ENCODE measurements around the gene ZNF277. TPM values are rescaled to one million over a fixed set of nuclear protein-coding genes. Genes with fewer than 3 reads are reported as not detected.

The ZNF277 gene
- total RNA-seq, 1 experiment from 2014 or later: 13.1 TPM

- H2BK12ac ChIP-seq (ENCODE audit: insufficient read length, low read depth, low read length): no peak overlapping the region
- H3K4me1 Mint-ChIP-seq: no peaks in the 10 kb centered on the region
- no peaks in the 10 kb centered on the region for H3K9me3 Mint-ChIP-seq
- H2AFZ ChIP-seq (ENCODE audit: low read length): no peak overlapping the region
- no peaks in the 10 kb centered on the region for H3K23me2 ChIP-seq (ENCODE audit: insufficient read length, low read depth, low read length, poor library complexity, severe bottlenecking)
- no peak overlapping the region for H4K5ac ChIP-seq (ENCODE audit: insufficient read length, low read depth, low read length)
- TF ChIP-seq, protein P1, sequence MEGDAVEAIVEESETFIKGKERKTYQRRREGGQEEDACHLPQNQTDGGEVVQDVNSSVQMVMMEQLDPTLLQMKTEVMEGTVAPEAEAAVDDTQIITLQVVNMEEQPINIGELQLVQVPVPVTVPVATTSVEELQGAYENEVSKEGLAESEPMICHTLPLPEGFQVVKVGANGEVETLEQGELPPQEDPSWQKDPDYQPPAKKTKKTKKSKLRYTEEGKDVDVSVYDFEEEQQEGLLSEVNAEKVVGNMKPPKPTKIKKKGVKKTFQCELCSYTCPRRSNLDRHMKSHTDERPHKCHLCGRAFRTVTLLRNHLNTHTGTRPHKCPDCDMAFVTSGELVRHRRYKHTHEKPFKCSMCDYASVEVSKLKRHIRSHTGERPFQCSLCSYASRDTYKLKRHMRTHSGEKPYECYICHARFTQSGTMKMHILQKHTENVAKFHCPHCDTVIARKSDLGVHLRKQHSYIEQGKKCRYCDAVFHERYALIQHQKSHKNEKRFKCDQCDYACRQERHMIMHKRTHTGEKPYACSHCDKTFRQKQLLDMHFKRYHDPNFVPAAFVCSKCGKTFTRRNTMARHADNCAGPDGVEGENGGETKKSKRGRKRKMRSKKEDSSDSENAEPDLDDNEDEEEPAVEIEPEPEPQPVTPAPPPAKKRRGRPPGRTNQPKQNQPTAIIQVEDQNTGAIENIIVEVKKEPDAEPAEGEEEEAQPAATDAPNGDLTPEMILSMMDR (conservative IDR thresholded peaks at IDR 0.05): no peak
- H3K4me2 ChIP-seq (ENCODE audit: insufficient read depth, insufficient read length, low read length): no peak overlapping the region
- no peak overlapping the region for H3K4me3 Mint-ChIP-seq
- H3T11ph ChIP-seq (ENCODE audit: low read length): no peak overlapping the region
- no CpG with 5 or more reads among the region's 3 CpGs for WGBS (ENCODE audit: extremely low coverage, insufficient read length, low lambda C conversion rate)
- H2AK5ac ChIP-seq (ENCODE audit: insufficient read length, low read length): no peak overlapping the region
- H3K27ac Mint-ChIP-seq: no peak overlapping the region
- H3K9me3 ChIP-seq (ENCODE audit: control insufficient read depth, low read depth, low read length): no peaks in the 10 kb centered on the region
- no peak overlapping the region for H3K9ac ChIP-seq (ENCODE audit: extremely low read depth, insufficient read length, low read length)
- no peaks in the 10 kb centered on the region; the same call in 1 of the 2 replicates for H3K79me2 ChIP-seq (ENCODE audit: insufficient read depth, low read length)
- H4K8ac ChIP-seq (replicated peaks; ENCODE audit: insufficient read length, low read depth, low read length): no peak overlapping the region
- no peak overlapping the region for H3K27ac ChIP-seq (ENCODE audit: insufficient read length, low read depth, low read length)
- no peak overlapping the region for H3K18ac ChIP-seq (ENCODE audit: insufficient read length, low read depth, low read length)
- H3K27me3 ChIP-seq (ENCODE audit: insufficient read depth, low read length): no peaks in the 10 kb centered on the region
- H3K36me3 Mint-ChIP-seq (ENCODE audit: insufficient read depth in 1 of 3, low read depth in 3 of 3): no peaks in the 10 kb centered on the region
- H2BK20ac ChIP-seq (ENCODE audit: low read depth, low read length, poor library complexity, severe bottlenecking): no peak overlapping the region
- no peak overlapping the region for H2BK15ac ChIP-seq (ENCODE audit: low read depth, low read length)
- no peak overlapping the region for H3K4ac ChIP-seq (ENCODE audit: low read depth, low read length)
- no peak for DNase-seq
- H3K4me1 ChIP-seq (ENCODE audit: insufficient read depth, low read length): no peaks in the 10 kb centered on the region; the same call in 1 of the 2 replicates
- H2BK5ac ChIP-seq (ENCODE audit: insufficient read length, low read length): no peak overlapping the region
- H3K14ac ChIP-seq (ENCODE audit: insufficient read depth, low read length): no peak overlapping the region
- H3K56ac ChIP-seq (ENCODE audit: insufficient read length, low read depth, low read length): no peak overlapping the region
- H3K79me1 ChIP-seq (ENCODE audit: insufficient read depth, low read depth, low read length, poor library complexity, severe bottlenecking): no peaks in the 10 kb centered on the region
- H2BK120ac ChIP-seq (ENCODE audit: low read depth, low read length, poor library complexity, severe bottlenecking): no peak overlapping the region
- no peak overlapping the region for H4K91ac ChIP-seq (ENCODE audit: insufficient read length, low read depth, low read length)
- no peaks in the 10 kb centered on the region for H3K27me3 Mint-ChIP-seq (ENCODE audit: low read depth)
- H3K23ac ChIP-seq (ENCODE audit: insufficient read length, low read depth, low read length): no peak overlapping the region
- H4K20me1 ChIP-seq (ENCODE audit: control insufficient read depth, insufficient read depth, insufficient read length): no peaks in the 10 kb centered on the region
Observed at GRCh38 chr7:112188257-112188656, 18.2 kb upstream of the ZNF277 start.

Data from H9 (cell line).